ENCODE measurements around the gene FBXO24. TPM values are rescaled to one million over a fixed set of nuclear protein-coding genes. Genes with fewer than 3 reads are reported as not detected.

The FBXO24 gene
- total RNA-seq, 1 experiment from 2014 or later: 0.66 TPM

DNA sequence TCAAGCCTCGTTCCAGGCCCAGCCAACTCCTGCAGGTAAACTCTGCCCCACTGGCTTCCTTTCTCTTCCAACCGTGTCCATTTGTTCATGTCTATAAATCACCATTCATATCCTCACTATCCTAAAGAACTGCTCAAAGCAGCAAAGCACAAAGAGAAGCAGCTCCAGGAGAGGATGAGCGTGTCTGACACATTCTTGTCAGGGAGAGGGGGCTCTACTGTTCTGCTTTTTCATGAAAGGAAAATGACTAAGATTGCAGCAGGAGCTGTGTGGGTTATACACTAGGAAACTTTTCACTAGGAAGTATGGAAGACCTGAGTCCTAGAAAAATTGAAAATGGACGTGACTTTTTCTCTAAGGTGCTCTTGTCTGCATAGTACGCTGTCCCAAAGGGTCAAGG, 30.4 kb upstream of the FBXO24 start:
- Mint-ChIP-seq H3K9me3 (ENCODE audit: low read depth, unreplicated experiment) (no peaks in the 10 kb centered on the region), H3K27me3 (ENCODE audit: unreplicated experiment) (no peaks in the 10 kb centered on the region), H3K27ac (ENCODE audit: unreplicated experiment) (no peak overlapping the region), H3K36me3 (ENCODE audit: insufficient read depth, unreplicated experiment) (peaks cover 44% of the 10 kb centered on the region), H3K4me3 (ENCODE audit: low read depth, unreplicated experiment) (no peak overlapping the region), H3K4me1 (ENCODE audit: low read depth, unreplicated experiment) (no peaks in the 10 kb centered on the region)
- no TSS peak for BruUV-seq (replicated peaks)
- CTCF ChIA-PET: interaction anchor here (0.7 kb wide), 1 partner anchor 77 kb away, joined by 3 read pairs; no protein-coding TSS in a partner anchor
- TF ChIP-seq, protein P1, sequence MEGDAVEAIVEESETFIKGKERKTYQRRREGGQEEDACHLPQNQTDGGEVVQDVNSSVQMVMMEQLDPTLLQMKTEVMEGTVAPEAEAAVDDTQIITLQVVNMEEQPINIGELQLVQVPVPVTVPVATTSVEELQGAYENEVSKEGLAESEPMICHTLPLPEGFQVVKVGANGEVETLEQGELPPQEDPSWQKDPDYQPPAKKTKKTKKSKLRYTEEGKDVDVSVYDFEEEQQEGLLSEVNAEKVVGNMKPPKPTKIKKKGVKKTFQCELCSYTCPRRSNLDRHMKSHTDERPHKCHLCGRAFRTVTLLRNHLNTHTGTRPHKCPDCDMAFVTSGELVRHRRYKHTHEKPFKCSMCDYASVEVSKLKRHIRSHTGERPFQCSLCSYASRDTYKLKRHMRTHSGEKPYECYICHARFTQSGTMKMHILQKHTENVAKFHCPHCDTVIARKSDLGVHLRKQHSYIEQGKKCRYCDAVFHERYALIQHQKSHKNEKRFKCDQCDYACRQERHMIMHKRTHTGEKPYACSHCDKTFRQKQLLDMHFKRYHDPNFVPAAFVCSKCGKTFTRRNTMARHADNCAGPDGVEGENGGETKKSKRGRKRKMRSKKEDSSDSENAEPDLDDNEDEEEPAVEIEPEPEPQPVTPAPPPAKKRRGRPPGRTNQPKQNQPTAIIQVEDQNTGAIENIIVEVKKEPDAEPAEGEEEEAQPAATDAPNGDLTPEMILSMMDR (IDR thresholded peaks at IDR 0.05; ENCODE audit: unreplicated experiment): no peak
- DNase-seq: no peak
- intact Hi-C loops (cut with micrococcal nuclease; ENCODE audit: unreplicated experiment): no loop called here

- BruUV-seq (replicated peaks): no TSS peak
- H3K27me3 Mint-ChIP-seq (ENCODE audit: unreplicated experiment): no peaks in the 10 kb centered on the region
- H3K9me3 Mint-ChIP-seq (ENCODE audit: low read depth, unreplicated experiment): no peaks in the 10 kb centered on the region
- intact Hi-C loops (cut with micrococcal nuclease; ENCODE audit: unreplicated experiment): no loop called here
- no peak overlapping the region for H3K4me3 Mint-ChIP-seq (ENCODE audit: low read depth, unreplicated experiment)
- CTCF ChIA-PET: no interaction called here
- TF ChIP-seq, protein P1 (IDR thresholded peaks at IDR 0.05; ENCODE audit: unreplicated experiment): no peak
- H3K27ac Mint-ChIP-seq (ENCODE audit: unreplicated experiment): no peak overlapping the region
- DNase-seq: no peak
- H3K36me3 Mint-ChIP-seq (ENCODE audit: insufficient read depth, unreplicated experiment): peaks cover 48% of the 10 kb centered on the region
- H3K4me1 Mint-ChIP-seq (ENCODE audit: low read depth, unreplicated experiment): no peaks in the 10 kb centered on the region
Measured at GRCh38 chr7:100556541-100556940, 29.6 kb upstream of the FBXO24 start.

GRCh38 chr7:100559127-100559526, 27.0 kb upstream of the FBXO24 start:
- Mint-ChIP-seq H3K27me3 (ENCODE audit: unreplicated experiment) (no peaks in the 10 kb centered on the region), H3K36me3 (ENCODE audit: insufficient read depth, unreplicated experiment) (peaks cover 48% of the 10 kb centered on the region), H3K9me3 (ENCODE audit: low read depth, unreplicated experiment) (no peaks in the 10 kb centered on the region), H3K4me3 (ENCODE audit: low read depth, unreplicated experiment) (no peak overlapping the region), H3K4me1 (ENCODE audit: low read depth, unreplicated experiment) (no peaks in the 10 kb centered on the region), H3K27ac (ENCODE audit: unreplicated experiment) (no peak overlapping the region)
- DNase-seq: no peak
- no TSS peak for BruUV-seq (replicated peaks)
- TF ChIP-seq, protein P1 (IDR thresholded peaks at IDR 0.05; ENCODE audit: unreplicated experiment): no peak
- intact Hi-C loops (cut with micrococcal nuclease; ENCODE audit: unreplicated experiment): loop anchor here (2.0 kb wide), 1 partner anchor 90 kb away; no protein-coding TSS in a partner anchor
- CTCF ChIA-PET: interaction anchor here (0.6 to 2.2 kb wide), 9 partner anchors 9 to 461 kb away, joined by 3 to 12 read pairs (median 4); partner anchors contain the start of gene POP7

GRCh38 chr7:100561491-100562194, 24.5 kb upstream of the FBXO24 start:
- intact Hi-C loops (cut with micrococcal nuclease; ENCODE audit: unreplicated experiment): no loop called here
- H3K27ac Mint-ChIP-seq (ENCODE audit: unreplicated experiment): no peak overlapping the region
- no peak for DNase-seq
- peaks cover 5% of the 10 kb centered on the region for H3K4me1 Mint-ChIP-seq (ENCODE audit: low read depth, unreplicated experiment)
- CTCF ChIA-PET: no interaction called here
- TF ChIP-seq, protein P1 (IDR thresholded peaks at IDR 0.05; ENCODE audit: unreplicated experiment): no peak
- H3K4me3 Mint-ChIP-seq (ENCODE audit: low read depth, unreplicated experiment): no peak overlapping the region
- H3K27me3 Mint-ChIP-seq (ENCODE audit: unreplicated experiment): no peaks in the 10 kb centered on the region
- BruUV-seq (replicated peaks): no TSS peak
- peaks cover 51% of the 10 kb centered on the region for H3K36me3 Mint-ChIP-seq (ENCODE audit: insufficient read depth, unreplicated experiment)
- no peaks in the 10 kb centered on the region for H3K9me3 Mint-ChIP-seq (ENCODE audit: low read depth, unreplicated experiment)

All from Calu3 (cell line).